AG10803 (cell line): ENCODE data around the gene PLCB1.
A peak's percentile ranks its signal among the peaks of the same experiment; 100 is the strongest.

Source experiments
- DNase-seq: peaks from one replicate; pipeline ENCODE4 v3.0.0; 2010; ENCODE audit warnings: low read depth
- H3K4me3 ChIP-seq: 2 replicates; pipeline ENCODE4 v1.5.1; 2011; ENCODE audit warnings: mild to moderate bottlenecking, low read length, control low read depth
- CTCF ChIP-seq: conservative IDR thresholded peaks from 2 replicates; pipeline ENCODE4 v1.5.1; 2011; ENCODE audit warnings: mild to moderate bottlenecking, low read length, control low read depth, inconsistent platforms

PLCB1 gene

GRCh38 chr20:8490076-8490830 is 358.2 kb downstream of the PLCB1 start:
- DNase-seq = peak; percentile 35
- no peak for TF ChIP-seq CTCF

GRCh38 chr20:8492173-8492572 is 360.1 kb downstream of the PLCB1 start:
- H3K4me3 ChIP-seq = no peak overlapping the region
- DNase-seq = no peak
- TF ChIP-seq CTCF = no peak

More at GRCh38 chr20:8490076-8490830, 358.2 kb downstream of the PLCB1 start:
- H3K4me3 ChIP-seq = no peak overlapping the region

DNA sequence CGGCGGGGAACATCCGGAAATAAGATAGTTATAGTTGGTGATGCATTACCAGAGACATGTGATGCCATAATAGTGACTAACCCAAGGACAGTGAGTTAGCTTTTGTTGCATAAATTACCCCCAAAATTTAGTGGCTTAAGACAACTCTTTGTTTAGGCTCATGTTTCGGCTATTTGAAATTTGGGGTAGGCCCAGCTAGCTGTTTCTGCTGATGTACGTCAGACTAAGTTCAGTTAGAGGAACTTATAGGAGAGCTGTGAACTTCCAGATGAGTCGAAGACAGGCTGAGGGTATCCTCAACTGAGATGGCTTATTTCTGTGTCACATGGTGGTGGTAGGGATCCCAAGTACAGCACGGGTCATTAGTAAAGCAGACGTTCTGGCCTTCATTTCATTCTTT is 366.5 kb downstream of the PLCB1 start:
- H3K4me3 ChIP-seq = no peak overlapping the region
- TF ChIP-seq CTCF = no peak
- DNase-seq = no peak

- no peak overlapping the region for H3K4me3 ChIP-seq
- no peak for TF ChIP-seq CTCF
- no peak for DNase-seq
Measured at GRCh38 chr20:8504030-8504429, 372.0 kb downstream of the PLCB1 start.

DNA sequence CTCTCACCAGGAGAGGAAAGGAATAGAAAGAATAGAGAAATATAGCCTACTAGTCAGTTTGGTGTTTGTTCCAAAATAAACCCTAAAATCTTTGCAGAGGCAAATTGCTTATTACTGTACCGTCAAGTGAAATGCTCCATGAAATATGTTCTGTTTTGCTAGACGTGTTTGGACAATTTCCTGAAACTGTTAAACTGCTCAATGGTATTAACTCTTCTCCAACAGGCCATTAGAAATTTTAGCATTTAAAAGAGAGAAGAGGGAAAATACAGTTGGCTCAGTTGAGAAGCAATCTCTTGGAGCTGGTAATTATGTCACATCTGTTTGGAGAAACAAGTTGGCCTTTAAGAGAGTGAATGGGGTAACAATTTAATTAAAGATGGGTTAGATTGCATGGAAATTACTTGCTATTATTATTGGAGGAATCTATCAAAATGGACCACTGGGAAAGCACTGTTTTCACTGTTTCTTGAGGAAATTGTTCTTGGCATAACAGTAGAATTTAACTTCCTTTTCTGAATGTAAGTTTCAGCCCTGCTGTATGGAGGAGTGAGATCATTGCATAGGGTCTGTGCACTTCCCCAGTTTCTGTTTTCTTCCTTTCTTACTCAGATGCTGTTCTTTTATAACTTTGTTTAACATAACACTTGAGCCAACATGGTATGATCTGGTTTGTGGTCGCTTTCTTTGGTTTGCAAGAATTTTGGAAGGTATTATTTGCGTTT is 373.6 kb downstream of the PLCB1 start:
- TF ChIP-seq CTCF = no peak
- no peak for DNase-seq
- no peak overlapping the region for H3K4me3 ChIP-seq

GRCh38 chr20:8507231-8507630 is 375.2 kb downstream of the PLCB1 start:
- TF ChIP-seq CTCF = no peak
- DNase-seq = no peak
- H3K4me3 ChIP-seq = no peak overlapping the region

DNA sequence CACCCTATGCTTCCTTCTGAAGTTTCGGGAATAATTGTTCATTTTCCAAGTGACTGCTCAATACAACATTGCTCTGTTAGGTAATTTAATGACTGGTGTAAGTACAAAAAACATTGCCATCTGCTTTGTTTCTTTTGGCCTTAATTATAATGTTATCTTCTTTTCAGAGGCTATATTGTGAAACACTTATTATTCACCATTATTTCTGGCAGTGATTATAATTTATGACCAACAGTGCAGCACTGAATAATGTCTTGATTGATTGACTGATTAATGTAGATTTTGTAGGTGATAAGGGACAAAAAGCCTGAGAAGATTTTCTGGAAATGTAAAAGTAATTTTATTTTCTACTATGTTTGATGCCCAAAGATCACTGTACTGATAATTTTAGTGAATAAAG is 377.7 kb downstream of the PLCB1 start:
- no peak for DNase-seq
- no peak overlapping the region for H3K4me3 ChIP-seq
- no peak for TF ChIP-seq CTCF
